Subcutaneous adipose tissue (tissue), 4 donors: Measurements from ENCODE around the gene SERHL2. TPM values are rescaled to one million over a fixed set of nuclear protein-coding genes. Genes with fewer than 3 reads are reported as not detected.

Experiments
- total RNA-seq, 4 donors: library from RNA; depleted of rRNA; stranded (reverse); fragments of >200 nt; gene quantifications; one replicate each; pipeline ENCODE4 v1.1.0, GENCODE V29; 2016
- TF ChIP-seq, protein P1 (sequence below): fragments of 450-650 bp; IDR thresholded peaks from one replicate; pipeline ENCODE4 v1.5.1; 2016; ENCODE audit warnings: low read depth, mild to moderate bottlenecking, control low read depth, antibody characterized with exemption, moderate library complexity

SERHL2 gene
- total RNA-seq, 4 donors from 2014 or later = 1.3 to 2.1 (median 1.8) TPM

DNA sequence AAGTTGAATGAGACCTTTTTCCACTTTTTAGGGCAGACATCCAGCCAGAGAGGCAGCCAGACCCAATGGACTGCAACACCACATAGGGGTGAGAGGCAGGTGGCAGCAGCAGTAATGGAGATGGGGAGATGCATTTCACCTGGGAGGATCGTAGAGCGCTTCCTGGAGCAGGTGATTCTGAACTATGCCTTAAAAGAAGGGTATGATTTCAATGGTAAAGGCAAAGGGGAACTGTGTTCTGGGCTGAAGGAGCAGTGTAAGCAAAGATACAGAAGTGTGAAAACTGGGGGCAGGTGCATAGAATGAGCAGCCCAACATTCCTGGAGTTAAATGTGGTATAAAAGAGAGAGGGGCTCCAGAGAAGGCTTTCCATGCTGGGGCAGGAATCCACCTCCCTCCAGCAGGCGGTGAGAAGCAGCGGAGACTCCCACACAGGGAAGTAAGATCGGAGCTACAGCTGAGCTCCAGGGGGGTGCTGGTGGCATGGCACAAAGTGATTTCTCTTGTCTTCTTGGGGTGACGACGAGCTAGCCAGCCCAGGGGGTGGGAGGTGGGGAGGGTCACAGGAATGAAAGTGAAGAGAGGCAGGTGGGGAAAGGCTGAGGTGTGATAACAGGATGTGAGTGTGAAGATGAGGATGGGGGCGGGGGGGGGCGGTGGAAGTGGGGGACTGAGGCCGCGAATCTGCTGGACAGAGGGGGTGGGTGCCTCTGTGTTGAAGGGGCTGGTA lies 4.3 kb upstream of the SERHL2 start:
- TF ChIP-seq, protein P1, sequence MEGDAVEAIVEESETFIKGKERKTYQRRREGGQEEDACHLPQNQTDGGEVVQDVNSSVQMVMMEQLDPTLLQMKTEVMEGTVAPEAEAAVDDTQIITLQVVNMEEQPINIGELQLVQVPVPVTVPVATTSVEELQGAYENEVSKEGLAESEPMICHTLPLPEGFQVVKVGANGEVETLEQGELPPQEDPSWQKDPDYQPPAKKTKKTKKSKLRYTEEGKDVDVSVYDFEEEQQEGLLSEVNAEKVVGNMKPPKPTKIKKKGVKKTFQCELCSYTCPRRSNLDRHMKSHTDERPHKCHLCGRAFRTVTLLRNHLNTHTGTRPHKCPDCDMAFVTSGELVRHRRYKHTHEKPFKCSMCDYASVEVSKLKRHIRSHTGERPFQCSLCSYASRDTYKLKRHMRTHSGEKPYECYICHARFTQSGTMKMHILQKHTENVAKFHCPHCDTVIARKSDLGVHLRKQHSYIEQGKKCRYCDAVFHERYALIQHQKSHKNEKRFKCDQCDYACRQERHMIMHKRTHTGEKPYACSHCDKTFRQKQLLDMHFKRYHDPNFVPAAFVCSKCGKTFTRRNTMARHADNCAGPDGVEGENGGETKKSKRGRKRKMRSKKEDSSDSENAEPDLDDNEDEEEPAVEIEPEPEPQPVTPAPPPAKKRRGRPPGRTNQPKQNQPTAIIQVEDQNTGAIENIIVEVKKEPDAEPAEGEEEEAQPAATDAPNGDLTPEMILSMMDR = no peak

- TF ChIP-seq, protein P1 = no peak
These were observed 6.6 kb downstream of the SERHL2 start for GRCh38 chr22:42560381-42560780.

DNA sequence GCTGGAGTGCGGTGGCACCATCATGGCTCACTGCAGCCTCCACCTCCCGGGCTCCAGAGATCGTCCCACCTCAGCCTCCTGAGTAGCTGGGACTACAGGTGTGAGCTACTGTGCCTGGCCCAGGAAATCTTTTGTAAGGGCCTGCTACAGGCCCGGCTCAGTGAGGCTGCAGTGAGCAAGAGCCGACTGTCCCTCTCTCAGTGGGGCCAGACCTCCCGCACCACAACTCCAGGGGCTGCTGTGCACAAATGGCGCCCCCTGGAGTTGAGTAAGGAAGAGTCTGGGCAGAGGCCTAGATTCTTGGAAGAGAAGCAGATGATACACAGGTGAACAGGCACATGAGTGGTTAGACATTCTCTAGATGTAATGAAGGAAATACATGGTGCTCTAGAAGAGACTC lies 7.0 kb downstream of the SERHL2 start:
- TF ChIP-seq, protein P1 = no peak

- TF ChIP-seq, protein P1 = no peak
These were observed 8.1 kb downstream of the SERHL2 start for GRCh38 chr22:42561856-42562255.

DNA sequence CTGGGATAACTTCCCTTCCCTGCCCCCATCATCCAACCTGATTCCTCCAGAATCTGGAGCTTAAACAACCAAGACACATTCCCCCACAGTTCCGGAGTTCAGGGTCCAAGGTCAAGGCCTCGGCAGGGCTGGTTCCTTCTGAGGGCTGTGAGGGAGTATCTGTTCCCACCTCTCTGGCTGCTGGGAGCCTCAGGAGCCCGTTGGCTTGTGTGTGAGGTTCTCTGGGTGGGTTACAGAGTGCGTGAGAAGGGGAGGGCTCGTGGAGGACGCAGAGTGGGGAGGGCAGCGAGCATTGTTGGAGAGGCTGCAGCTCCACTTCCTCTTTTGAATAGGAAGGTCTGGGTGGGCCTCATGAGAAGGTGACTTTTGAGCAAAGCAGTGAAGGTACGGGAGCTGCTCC lies 8.5 kb downstream of the SERHL2 start:
- TF ChIP-seq, protein P1 = no peak

- TF ChIP-seq, protein P1 = no peak
These were observed 8.9 kb downstream of the SERHL2 start for GRCh38 chr22:42562684-42563083.

GRCh38 chr22:42564699-42565098 lies 10.9 kb downstream of the SERHL2 start:
- TF ChIP-seq, protein P1 = no peak
